Stimulated activated CD8-positive, alpha-beta memory T cell treated with anti-CD3 and anti-CD28 coated beads, Interleukin-15, amount 100 ng/mL, for 48 hours (primary cell): ENCODE measurements around the gene NR3C2.

Source experiments
- DNase-seq, 2 donors: peaks; one replicate each; pipeline ENCODE4 v3.0.0-alpha.2; 2020; ENCODE audit warnings: low read depth in 2 of 2

NR3C2 gene

GRCh38 chr4:148435654-148436406 lies 6.4 kb downstream of the NR3C2 start:
- DNase-seq: no peak

GRCh38 chr4:148434075-148434773 lies 8.0 kb downstream of the NR3C2 start:
- DNase-seq: no peak

GRCh38 chr4:148431401-148431800 lies 10.8 kb downstream of the NR3C2 start:
- no peak for DNase-seq

- DNase-seq: no peak
These were observed 11.4 kb downstream of the NR3C2 start for GRCh38 chr4:148430854-148431253.

GRCh38 chr4:148429206-148429605 lies 13.0 kb downstream of the NR3C2 start:
- no peak for DNase-seq

- DNase-seq: no peak
These were observed 15.6 kb downstream of the NR3C2 start for GRCh38 chr4:148426643-148427042.

GRCh38 chr4:148425327-148426110 lies 16.7 kb downstream of the NR3C2 start:
- DNase-seq: no peak

GRCh38 chr4:148420397-148420796 lies 21.8 kb downstream of the NR3C2 start:
- no peak for DNase-seq

- DNase-seq: no peak
These were observed 26.7 kb downstream of the NR3C2 start for GRCh38 chr4:148415500-148415899.

GRCh38 chr4:148412460-148412994 lies 29.7 kb downstream of the NR3C2 start:
- DNase-seq: no peak

GRCh38 chr4:148405161-148405893 lies 36.9 kb downstream of the NR3C2 start:
- DNase-seq: no peak

- no peak for DNase-seq
These were observed 43.2 kb downstream of the NR3C2 start for GRCh38 chr4:148398988-148399387.

- no peak for DNase-seq
These were observed 44.4 kb downstream of the NR3C2 start for GRCh38 chr4:148397771-148398170.

- no peak for DNase-seq
These were observed 45.1 kb downstream of the NR3C2 start for GRCh38 chr4:148396986-148397673.

- DNase-seq: no peak
These were observed 46.4 kb downstream of the NR3C2 start for GRCh38 chr4:148395771-148396170.

- no peak for DNase-seq
These were observed 51.2 kb downstream of the NR3C2 start for GRCh38 chr4:148391056-148391455.

GRCh38 chr4:148390311-148390710 lies 51.9 kb downstream of the NR3C2 start:
- DNase-seq: no peak

- no peak for DNase-seq
These were observed 61.9 kb downstream of the NR3C2 start for GRCh38 chr4:148380291-148380690.

GRCh38 chr4:148376151-148376550 lies 66.1 kb downstream of the NR3C2 start:
- DNase-seq: no peak

GRCh38 chr4:148375584-148375983 lies 66.6 kb downstream of the NR3C2 start:
- no peak for DNase-seq

- no peak for DNase-seq
These were observed 69.1 kb downstream of the NR3C2 start for GRCh38 chr4:148373093-148373492.
